GM06990 (cell line): ENCODE measurements around the gene TTF1.

Experiments
- DNase-seq: peaks from one replicate; pipeline ENCODE4 v3.0.0-alpha.2; 2011; ENCODE audit not compliant: insufficient read length; ENCODE audit errors: extremely low read depth
- H3K27me3 ChIP-seq: replicated peaks from 2 replicates; pipeline ENCODE4 v1.6.0; 2011; ENCODE audit warnings: low read length; ENCODE audit not compliant: control insufficient read depth, insufficient read depth
- H3K36me3 ChIP-seq: 2 replicates; pipeline ENCODE4 v1.5.1; 2011; ENCODE audit warnings: low read length; ENCODE audit not compliant: control insufficient read depth, insufficient read depth
- H3K4me3 ChIP-seq: replicated peaks from 2 replicates; pipeline ENCODE4 v1.5.1; 2011; ENCODE audit warnings: low read depth, mild to moderate bottlenecking, control low read depth, low read length
- CTCF ChIP-seq: IDR thresholded peaks from 2 replicates; pipeline ENCODE4 v1.5.1; 2011; ENCODE audit warnings: low read length, control low read depth, mild to moderate bottlenecking, inconsistent platforms; ENCODE audit not compliant: insufficient read depth, poor library complexity, severe bottlenecking

The TTF1 gene

GRCh38 chr9:132346177-132346576 lies 60.5 kb downstream of the TTF1 start:
- no peak for DNase-seq
- Histone ChIP-seq H3K36me3 (peaks cover 21% of the 10 kb centered on the region), H3K4me3 (no peak overlapping the region), H3K27me3 (no peaks in the 10 kb centered on the region)
- TF ChIP-seq CTCF = no peak

- H3K27me3 ChIP-seq = no peaks in the 10 kb centered on the region
- no peak overlapping the region for H3K4me3 ChIP-seq
- peaks cover 23% of the 10 kb centered on the region for H3K36me3 ChIP-seq
- no peak for DNase-seq
- no peak for TF ChIP-seq CTCF
Observed at GRCh38 chr9:132341177-132341840, 65.3 kb downstream of the TTF1 start.

- DNase-seq = no peak
- Histone ChIP-seq H3K27me3 (no peaks in the 10 kb centered on the region), H3K4me3 (no peak overlapping the region), H3K36me3 (peaks cover 20% of the 10 kb centered on the region)
- no peak for TF ChIP-seq CTCF
Observed at GRCh38 chr9:132334364-132334763, 72.3 kb downstream of the TTF1 start.

- TF ChIP-seq CTCF = no peak
- DNase-seq = no peak
- Histone ChIP-seq H3K36me3 (peaks cover 17% of the 10 kb centered on the region), H3K27me3 (no peaks in the 10 kb centered on the region), H3K4me3 (no peak overlapping the region)
Observed at GRCh38 chr9:132333556-132333955, 73.1 kb downstream of the TTF1 start.

GRCh38 chr9:132328580-132328979 lies 78.1 kb downstream of the TTF1 start:
- no peak for DNase-seq
- H3K36me3 ChIP-seq = peaks cover 11% of the 10 kb centered on the region
- TF ChIP-seq CTCF = no peak
- no peak overlapping the region for H3K4me3 ChIP-seq
- no peaks in the 10 kb centered on the region for H3K27me3 ChIP-seq

GRCh38 chr9:132327537-132327936 lies 79.1 kb downstream of the TTF1 start:
- DNase-seq = no peak
- no peaks in the 10 kb centered on the region for H3K27me3 ChIP-seq
- H3K4me3 ChIP-seq = no peak overlapping the region
- TF ChIP-seq CTCF = no peak
- H3K36me3 ChIP-seq = peaks cover 14% of the 10 kb centered on the region
